GM21360 (cell line): ENCODE measurements around the gene GATAD2B.
"Not testable (repeated sequence)": the region's sequence is repeated elsewhere in the genome, so short reads cannot be mapped to it uniquely, and the experiment has no call there.

Experiments used
- ATAC-seq: cut with Tn5 transposase; IDR thresholded peaks from one replicate; pipeline ENCODE4 v1.9.1; 2021; ENCODE audit warnings: mild to moderate bottlenecking, moderate library complexity; ENCODE audit not compliant: unreplicated experiment

GATAD2B gene

GRCh38 chr1:153768316-153769181, 154.2 kb downstream of the GATAD2B start:
- no peak for ATAC-seq

- ATAC-seq: no peak
Measured at GRCh38 chr1:153767519-153767918, 155.3 kb downstream of the GATAD2B start.

GRCh38 chr1:153766663-153767062, 156.1 kb downstream of the GATAD2B start:
- not testable (repeated sequence) for ATAC-seq

GRCh38 chr1:153764310-153764709, 158.5 kb downstream of the GATAD2B start:
- no peak for ATAC-seq

GRCh38 chr1:153763365-153764225, 159.2 kb downstream of the GATAD2B start:
- no peak for ATAC-seq

- no peak for ATAC-seq
Measured at GRCh38 chr1:153760440-153760839, 162.3 kb downstream of the GATAD2B start.
